ENCODE measurements around the gene PGGHG.
"Not testable (repeated sequence)": the region's sequence is repeated elsewhere in the genome, so short reads cannot be mapped to it uniquely, and the experiment has no call there.

PGGHG gene

GRCh38 chr11:286977-287820 is 1.7 kb upstream of the PGGHG start:
- not testable (repeated sequence) for DNase-seq

GRCh38 chr11:287821-288477 is 977 bp upstream of the PGGHG start:
- no peak for DNase-seq

- DNase-seq: no peak
These were observed 429 bp downstream of the PGGHG start for GRCh38 chr11:289398-289711.

- no peak for DNase-seq
These were observed 1.0 kb downstream of the PGGHG start for GRCh38 chr11:289712-290620.

- DNase-seq: no peak
These were observed 1.8 kb downstream of the PGGHG start for GRCh38 chr11:290621-291231.

- no peak for DNase-seq
These were observed 2.6 kb downstream of the PGGHG start for GRCh38 chr11:291281-292210.

GRCh38 chr11:292211-293121 is 3.5 kb downstream of the PGGHG start:
- no peak for DNase-seq

GRCh38 chr11:293271-293851 is 4.4 kb downstream of the PGGHG start:
- DNase-seq: no peak

- no peak for DNase-seq
These were observed 5.1 kb downstream of the PGGHG start for GRCh38 chr11:293852-294661.

GRCh38 chr11:294780-295179 is 5.9 kb downstream of the PGGHG start:
- DNase-seq: no peak

GRCh38 chr11:295351-296170 is 6.6 kb downstream of the PGGHG start:
- no peak for DNase-seq

GRCh38 chr11:296171-297050 is 7.5 kb downstream of the PGGHG start:
- no peak for DNase-seq

GRCh38 chr11:297051-297585 is 8.2 kb downstream of the PGGHG start:
- DNase-seq: no peak

- no peak for DNase-seq
These were observed 8.9 kb downstream of the PGGHG start for GRCh38 chr11:297586-298405.

GRCh38 chr11:298406-299065 is 9.6 kb downstream of the PGGHG start:
- DNase-seq: no peak
